Measurements from ENCODE around the gene RCAN1.
A peak's percentile ranks its signal among the peaks of the same experiment; 100 is the strongest.

The RCAN1 gene

DNA sequence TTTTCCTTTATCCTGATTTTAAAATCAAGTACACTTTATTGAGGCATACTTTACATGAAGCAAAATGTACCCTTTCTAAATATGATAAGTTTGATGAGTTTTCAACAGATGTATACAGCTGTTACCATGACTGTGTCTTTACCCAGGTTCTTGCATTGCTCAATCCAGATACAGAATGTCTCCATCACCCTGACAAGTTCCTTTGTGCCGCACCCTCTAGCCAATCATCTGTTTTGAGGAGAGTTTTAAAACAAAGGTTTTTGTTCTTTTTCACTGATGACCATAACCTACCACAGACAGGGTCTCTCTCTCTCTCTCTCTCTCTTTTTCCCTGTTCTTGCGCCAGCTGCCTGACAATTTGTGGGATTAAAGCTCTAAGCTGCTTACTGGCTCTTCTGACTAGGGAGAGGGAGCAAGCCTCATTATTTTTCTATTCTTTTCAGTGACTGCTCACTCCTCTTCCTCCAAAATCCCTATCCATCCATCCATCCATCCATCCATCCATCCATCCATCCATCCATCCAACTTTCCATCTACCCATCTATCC, 101.7 kb downstream of the RCAN1 start:
- TF ChIP-seq, protein P1, sequence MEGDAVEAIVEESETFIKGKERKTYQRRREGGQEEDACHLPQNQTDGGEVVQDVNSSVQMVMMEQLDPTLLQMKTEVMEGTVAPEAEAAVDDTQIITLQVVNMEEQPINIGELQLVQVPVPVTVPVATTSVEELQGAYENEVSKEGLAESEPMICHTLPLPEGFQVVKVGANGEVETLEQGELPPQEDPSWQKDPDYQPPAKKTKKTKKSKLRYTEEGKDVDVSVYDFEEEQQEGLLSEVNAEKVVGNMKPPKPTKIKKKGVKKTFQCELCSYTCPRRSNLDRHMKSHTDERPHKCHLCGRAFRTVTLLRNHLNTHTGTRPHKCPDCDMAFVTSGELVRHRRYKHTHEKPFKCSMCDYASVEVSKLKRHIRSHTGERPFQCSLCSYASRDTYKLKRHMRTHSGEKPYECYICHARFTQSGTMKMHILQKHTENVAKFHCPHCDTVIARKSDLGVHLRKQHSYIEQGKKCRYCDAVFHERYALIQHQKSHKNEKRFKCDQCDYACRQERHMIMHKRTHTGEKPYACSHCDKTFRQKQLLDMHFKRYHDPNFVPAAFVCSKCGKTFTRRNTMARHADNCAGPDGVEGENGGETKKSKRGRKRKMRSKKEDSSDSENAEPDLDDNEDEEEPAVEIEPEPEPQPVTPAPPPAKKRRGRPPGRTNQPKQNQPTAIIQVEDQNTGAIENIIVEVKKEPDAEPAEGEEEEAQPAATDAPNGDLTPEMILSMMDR (IDR thresholded peaks at IDR 0.05; ENCODE audit: low read depth, low read length, missing control alignments): no peak
- no peak for DNase-seq (ENCODE audit: extremely low read depth, low read depth)
- no peak overlapping the region for H3K4me3 ChIP-seq (replicated peaks; ENCODE audit: low read depth, low read length)

DNA sequence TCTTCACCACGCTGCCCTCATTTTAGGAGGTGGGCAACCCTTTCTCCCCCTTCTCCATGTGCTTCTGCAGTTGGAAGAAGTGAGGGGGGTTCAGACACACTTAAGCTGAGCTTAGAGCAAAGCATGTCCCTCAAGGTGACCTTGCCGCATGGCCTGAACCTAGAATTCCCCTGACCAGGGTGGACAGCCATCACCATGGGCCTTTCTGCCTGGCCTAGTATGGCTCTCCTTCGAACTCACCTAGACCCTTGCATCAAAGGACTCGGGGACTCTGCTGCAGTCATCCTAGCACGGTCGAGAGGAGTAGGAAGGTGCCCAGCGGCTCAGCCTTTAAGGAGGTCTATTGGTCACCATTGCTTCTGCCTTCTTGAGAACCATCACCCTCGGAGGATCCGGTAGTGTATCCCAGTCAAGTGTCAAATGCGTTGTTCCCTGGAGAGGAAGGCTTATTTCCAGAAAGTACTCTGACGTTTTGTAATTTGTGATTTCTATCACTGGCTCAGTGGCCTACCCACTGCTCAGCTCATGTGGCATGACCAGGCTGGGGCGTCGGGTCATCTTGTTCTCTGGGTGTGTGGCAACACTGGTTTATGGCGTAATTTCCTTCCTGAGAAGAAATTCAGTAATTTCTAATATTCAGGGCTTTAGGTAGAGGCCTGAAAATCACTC, 103.0 kb downstream of the RCAN1 start, which contains the start of gene KCNE1:
Gene KCNE1, minus strand, starts transcription at position 424 of the 669 bp plus-strand sequence. CDS start 62,576 bp downstream, outside the sequence.
- TF ChIP-seq, protein P1 (IDR thresholded peaks at IDR 0.05; ENCODE audit: low read depth, low read length, missing control alignments): no peak
- DNase-seq (ENCODE audit: extremely low read depth, low read depth): no peak

DNA sequence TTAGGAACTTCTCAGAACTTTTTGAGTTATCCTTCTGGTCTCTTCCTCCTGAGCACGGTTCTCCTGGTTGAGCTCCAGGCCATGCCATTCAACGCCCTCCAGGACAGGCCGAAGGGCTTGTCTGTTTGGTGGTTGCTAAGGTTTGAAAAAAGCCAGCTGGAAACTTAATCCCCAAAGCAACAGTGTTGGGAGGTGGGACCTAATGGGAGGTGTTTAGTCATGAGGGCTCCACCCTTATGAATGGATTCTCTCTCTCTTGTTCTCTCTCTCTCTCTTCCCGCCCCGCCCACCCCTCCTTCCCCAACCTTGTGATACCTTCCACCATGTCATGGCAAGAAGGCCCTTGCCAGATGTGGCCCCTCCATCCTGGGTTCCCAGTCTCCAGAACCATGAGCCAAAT, 103.7 kb downstream of the RCAN1 start:
- TF ChIP-seq, protein P1 (IDR thresholded peaks at IDR 0.05; ENCODE audit: low read depth, low read length, missing control alignments): no peak
- no peak overlapping the region for H3K4me3 ChIP-seq (replicated peaks; ENCODE audit: low read depth, low read length)
- DNase-seq (ENCODE audit: extremely low read depth, low read depth): no peak

More for the DNA sequence above, 103.0 kb downstream of the RCAN1 start, which contains the start of gene KCNE1:
- H3K4me3 ChIP-seq (replicated peaks; ENCODE audit: low read depth, low read length): no peak within 1 kb of the TSS

DNA sequence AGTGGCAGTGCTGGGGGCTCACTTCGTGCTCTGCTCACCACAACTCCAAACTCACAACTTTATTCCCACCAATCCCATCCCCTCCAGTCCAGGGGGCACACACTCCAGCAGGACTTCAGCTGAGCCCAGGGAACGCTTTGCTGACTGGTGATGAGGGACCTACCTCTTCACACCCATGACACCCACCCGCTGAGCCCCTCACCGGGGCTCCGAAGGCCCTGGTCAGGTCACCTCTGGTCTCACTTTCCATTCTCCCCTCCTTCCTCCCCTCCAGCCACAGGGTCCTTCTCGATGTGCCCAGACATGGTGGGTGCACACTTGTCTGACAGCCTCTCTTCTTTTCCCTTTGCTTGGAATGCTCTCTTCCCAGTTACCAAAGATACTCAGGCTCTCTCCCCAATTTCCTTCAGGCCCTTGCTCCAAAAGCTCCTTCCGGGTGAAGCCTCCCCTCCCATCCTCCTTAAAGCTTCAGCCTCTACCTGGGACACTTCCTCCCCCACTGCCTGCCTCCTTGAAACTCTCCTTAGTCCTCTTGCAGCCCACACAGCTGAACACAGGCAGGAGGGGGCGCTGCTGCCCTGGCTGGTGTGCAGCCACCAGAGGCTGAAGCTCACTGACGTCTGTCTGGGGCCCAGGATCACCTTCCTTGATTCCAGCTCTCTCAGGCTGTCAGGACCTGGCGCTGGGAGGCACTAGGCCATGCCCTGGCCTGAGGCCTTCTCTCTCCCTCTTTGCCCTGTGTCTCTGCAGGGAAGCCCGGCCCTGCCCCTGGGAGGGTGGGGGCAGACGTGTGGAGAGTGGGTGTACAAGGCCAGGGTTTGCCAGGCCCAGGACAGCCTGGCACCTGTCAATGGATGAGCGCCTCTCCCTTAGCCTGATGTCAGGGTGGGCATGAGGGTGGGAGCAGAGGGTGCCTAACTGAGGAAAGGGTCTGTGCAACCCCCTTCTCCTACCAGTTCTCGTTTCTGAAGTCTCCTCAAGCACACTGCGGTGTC, 104.5 kb downstream of the RCAN1 start:
- DNase-seq (ENCODE audit: extremely low read depth, low read depth): no peak
- TF ChIP-seq, protein P1 (IDR thresholded peaks at IDR 0.05; ENCODE audit: low read depth, low read length, missing control alignments): peak; percentile 72
- no peak overlapping the region for H3K4me3 ChIP-seq (replicated peaks; ENCODE audit: low read depth, low read length)

DNA sequence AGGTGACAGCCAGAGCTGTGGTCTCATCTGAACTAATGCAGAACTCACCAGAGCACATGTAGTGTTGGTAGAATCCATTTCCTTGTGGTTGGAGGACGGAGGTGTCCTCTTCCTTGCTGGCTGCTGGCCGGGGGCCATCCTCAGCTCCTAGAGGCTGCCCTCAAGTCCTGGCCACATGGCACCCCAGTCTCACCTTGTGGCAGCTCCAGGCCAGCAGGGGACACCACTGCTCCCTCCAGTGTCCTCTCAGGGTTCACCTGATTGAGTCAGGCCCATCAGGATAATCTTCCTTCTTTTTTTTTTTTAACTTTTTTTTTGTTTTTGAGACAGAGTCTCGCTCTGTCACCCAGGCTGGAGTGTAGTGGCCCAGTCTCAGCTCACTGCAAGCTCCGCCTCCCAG, 105.8 kb downstream of the RCAN1 start:
- TF ChIP-seq, protein P1 (IDR thresholded peaks at IDR 0.05; ENCODE audit: low read depth, low read length, missing control alignments): peak; percentile 19
- no peak for DNase-seq (ENCODE audit: extremely low read depth, low read depth)
- no peak overlapping the region for H3K4me3 ChIP-seq (replicated peaks; ENCODE audit: low read depth, low read length)

DNA sequence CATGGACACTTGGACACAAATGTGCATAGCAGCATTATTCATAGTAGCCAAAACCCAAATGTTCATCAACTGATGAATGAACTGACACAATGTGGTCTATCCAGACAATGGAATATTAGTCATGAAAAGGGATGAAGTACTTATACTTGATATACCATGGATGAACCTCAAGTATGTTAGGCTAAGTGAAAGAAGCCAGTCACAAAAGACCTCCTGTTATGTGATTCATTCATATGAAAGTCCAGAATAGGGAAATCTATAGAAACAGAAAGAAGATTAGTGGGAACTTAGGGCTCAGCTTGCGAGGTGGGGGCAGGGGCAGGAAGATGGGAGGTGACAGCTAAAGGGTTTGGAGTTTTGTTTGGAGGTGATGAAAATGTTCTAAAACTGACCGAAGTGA, 110.3 kb downstream of the RCAN1 start:
- DNase-seq (ENCODE audit: extremely low read depth, low read depth): no peak
- no peak overlapping the region for H3K4me3 ChIP-seq (replicated peaks; ENCODE audit: low read depth, low read length)
- TF ChIP-seq, protein P1 (IDR thresholded peaks at IDR 0.05; ENCODE audit: low read depth, low read length, missing control alignments): no peak
